ENCODE results near the gene TMEM63C.

DNA sequence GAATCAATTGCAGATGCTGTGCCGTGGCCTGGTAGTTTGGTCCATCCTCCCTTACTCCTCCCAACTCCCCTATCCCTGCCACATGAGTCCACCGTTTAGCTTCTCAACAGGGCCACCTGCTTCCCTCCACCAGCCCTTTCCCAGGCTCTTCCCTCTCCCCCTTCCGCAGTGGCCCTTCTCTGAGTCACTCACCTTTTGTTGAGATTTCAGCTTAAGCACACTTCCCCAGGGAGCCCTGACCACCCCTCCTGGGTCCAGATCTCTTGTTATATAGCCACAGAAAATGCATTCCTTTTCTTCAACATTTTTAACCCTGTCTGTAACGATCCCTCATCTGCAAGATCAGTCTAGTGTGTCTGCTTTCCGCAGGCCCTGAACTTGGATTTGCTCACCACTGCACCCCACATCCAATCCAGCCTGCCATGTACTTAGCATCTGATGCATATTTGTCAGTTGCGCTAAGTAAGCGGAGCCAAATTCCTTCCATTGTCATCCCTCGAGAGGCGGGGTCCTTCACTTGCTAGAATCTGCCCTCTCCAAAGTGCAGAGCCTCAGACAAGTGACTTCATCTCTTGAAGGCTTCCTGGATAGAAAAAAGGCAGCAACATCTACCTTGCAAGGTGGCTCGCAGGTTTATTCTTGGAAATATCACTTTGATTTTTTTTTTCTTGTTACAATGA is 41.1 kb downstream of the TMEM63C start:
- TF ChIP-seq, protein P1, sequence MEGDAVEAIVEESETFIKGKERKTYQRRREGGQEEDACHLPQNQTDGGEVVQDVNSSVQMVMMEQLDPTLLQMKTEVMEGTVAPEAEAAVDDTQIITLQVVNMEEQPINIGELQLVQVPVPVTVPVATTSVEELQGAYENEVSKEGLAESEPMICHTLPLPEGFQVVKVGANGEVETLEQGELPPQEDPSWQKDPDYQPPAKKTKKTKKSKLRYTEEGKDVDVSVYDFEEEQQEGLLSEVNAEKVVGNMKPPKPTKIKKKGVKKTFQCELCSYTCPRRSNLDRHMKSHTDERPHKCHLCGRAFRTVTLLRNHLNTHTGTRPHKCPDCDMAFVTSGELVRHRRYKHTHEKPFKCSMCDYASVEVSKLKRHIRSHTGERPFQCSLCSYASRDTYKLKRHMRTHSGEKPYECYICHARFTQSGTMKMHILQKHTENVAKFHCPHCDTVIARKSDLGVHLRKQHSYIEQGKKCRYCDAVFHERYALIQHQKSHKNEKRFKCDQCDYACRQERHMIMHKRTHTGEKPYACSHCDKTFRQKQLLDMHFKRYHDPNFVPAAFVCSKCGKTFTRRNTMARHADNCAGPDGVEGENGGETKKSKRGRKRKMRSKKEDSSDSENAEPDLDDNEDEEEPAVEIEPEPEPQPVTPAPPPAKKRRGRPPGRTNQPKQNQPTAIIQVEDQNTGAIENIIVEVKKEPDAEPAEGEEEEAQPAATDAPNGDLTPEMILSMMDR (IDR thresholded peaks at IDR 0.05), result no peak
- no peak for TF ChIP-seq POLR2A (IDR thresholded peaks at IDR 0.05)

Measured in thyroid gland (tissue), 4 donors.